Spinal cord (tissue), 10 donors: ENCODE results near the gene SMIM24. TPM values are rescaled to one million over a fixed set of nuclear protein-coding genes. Genes with fewer than 3 reads are reported as not detected.

Experiments
- DNase-seq, 6 donors: peaks; one replicate each; pipeline versions ENCODE4 v3.0.0 to v3.0.0-alpha.2; 2013 to 2015; ENCODE audit warnings: low spot score in 6 of 6, low read depth in 4 of 6
- H3K27ac ChIP-seq: one replicate; pipeline ENCODE4 v1.5.1; 2013; ENCODE audit warnings: low read depth, low read length, control low read depth
- H3K27me3 ChIP-seq: one replicate; pipeline ENCODE4 v1.6.1; 2013; ENCODE audit warnings: low read length; ENCODE audit not compliant: control insufficient read depth, insufficient read depth
- H3K36me3 ChIP-seq: one replicate; pipeline ENCODE4 v1.6.1; 2013; ENCODE audit warnings: low read length; ENCODE audit not compliant: control insufficient read depth, insufficient read depth
- H3K4me1 ChIP-seq: one replicate; pipeline ENCODE4 v1.6.1; 2013; ENCODE audit warnings: low read length; ENCODE audit not compliant: control insufficient read depth, insufficient read depth
- H3K4me3 ChIP-seq: one replicate; pipeline ENCODE4 v1.5.1; 2013; ENCODE audit warnings: low read depth, low read length, control low read depth
- H3K9me3 ChIP-seq: one replicate; pipeline ENCODE4 v1.6.1; 2013; ENCODE audit warnings: low read length; ENCODE audit not compliant: control insufficient read depth, insufficient read depth
- WGBS: methylation state at CpG from one replicate; pipeline ENCODE4 v1.1.5; 2013; ENCODE audit warnings: missing lambda C conversion rate; ENCODE audit not compliant: insufficient coverage; 5-methylcytosine and 5-hydroxymethylcytosine counted together
- polyA plus RNA-seq, 2 donors: library from polyadenylated mRNA; unstranded; fragments of 120-200 nt; gene quantifications; one replicate each; pipeline ENCODE4 v1.2.1, GENCODE V29; 2013; ENCODE audit not compliant: insufficient read length in 2 of 2
- total RNA-seq, 2 donors: library from RNA; depleted of rRNA in 1 of 2; stranded (reverse); fragments of 120-200 nt in 1 of 2; fragments of >200 nt in 1 of 2; gene quantifications; one replicate each; pipeline versions ENCODE4 v1.2.3 to v1.2.4, GENCODE V29; 2013 to 2014
- donor health status: healthy.

SMIM24 gene
- total and polyA plus RNA-seq, 4 donors = 0.94 to 3.6 (median 2.8) TPM; not detected in 1

- no peak for DNase-seq
- H3K9me3 ChIP-seq = no peaks in the 10 kb centered on the region
- 69% methylated on average over 2 of the region's 2 CpGs for WGBS
- H3K27me3 ChIP-seq = peaks cover 39% of the 10 kb centered on the region
- no peaks in the 10 kb centered on the region for H3K36me3 ChIP-seq
- H3K4me3 ChIP-seq = no peak overlapping the region
- H3K27ac ChIP-seq = no peak overlapping the region
- H3K4me1 ChIP-seq = peaks cover 11% of the 10 kb centered on the region
Measured at GRCh38 chr19:3476830-3477229, 3.5 kb downstream of the SMIM24 start.

GRCh38 chr19:3475449-3475848 is 4.9 kb downstream of the SMIM24 start:
- Histone ChIP-seq H3K4me3 (no peak overlapping the region), H3K9me3 (no peaks in the 10 kb centered on the region), H3K27me3 (peaks cover 26% of the 10 kb centered on the region), H3K27ac (no peak overlapping the region), H3K4me1 (peaks cover 15% of the 10 kb centered on the region), H3K36me3 (no peaks in the 10 kb centered on the region)
- whole genome bisulfite sequencing = 74% methylated on average over 4 of the region's 4 CpGs
- no peak for DNase-seq

DNA sequence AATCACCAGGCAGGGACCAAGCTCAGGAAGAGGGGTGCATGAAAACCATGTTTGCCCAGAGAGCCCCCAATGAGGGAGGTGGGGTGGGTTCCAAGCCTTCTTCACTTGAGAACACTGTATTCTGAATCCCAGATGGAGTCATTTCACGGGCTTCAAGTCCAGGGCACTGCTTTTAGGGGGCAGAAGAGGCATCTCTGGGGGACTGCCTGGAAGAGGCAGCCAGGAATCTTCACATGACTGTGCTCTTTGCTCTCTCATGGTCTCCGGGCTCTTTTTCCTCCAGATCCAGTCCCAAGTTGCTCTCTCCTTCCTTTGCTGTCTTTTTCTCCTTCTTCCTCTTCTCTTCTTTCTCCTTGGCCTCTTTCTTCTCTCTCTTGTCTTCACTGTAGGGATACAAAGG is 5.7 kb downstream of the SMIM24 start:
- H3K27ac ChIP-seq = no peak overlapping the region
- peaks cover 11% of the 10 kb centered on the region for H3K4me1 ChIP-seq
- whole genome bisulfite sequencing = 74% methylated on average over 2 of the region's 2 CpGs
- no peak for DNase-seq
- H3K4me3 ChIP-seq = no peak overlapping the region
- H3K9me3 ChIP-seq = no peaks in the 10 kb centered on the region
- H3K36me3 ChIP-seq = no peaks in the 10 kb centered on the region
- peaks cover 18% of the 10 kb centered on the region for H3K27me3 ChIP-seq

DNA sequence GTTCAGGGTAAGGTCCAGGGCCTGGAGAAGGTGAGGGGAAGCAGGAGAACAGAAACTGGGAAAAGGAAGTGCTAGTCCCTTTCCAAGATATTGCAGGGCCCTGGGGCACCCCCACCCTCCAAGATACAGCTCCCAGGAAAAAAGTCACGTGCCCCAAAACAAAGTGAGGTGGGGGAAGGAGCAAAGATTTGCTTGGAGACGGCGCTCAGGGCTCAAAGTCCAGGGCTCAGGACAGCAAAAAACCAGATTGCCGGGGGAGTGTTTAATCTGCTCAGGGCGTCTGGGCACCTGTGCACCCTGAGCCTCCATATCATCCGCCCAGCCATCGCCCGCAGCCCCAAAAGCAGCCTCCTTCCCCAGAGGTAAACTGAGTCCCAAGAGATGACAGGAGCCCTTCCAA is 6.3 kb downstream of the SMIM24 start:
- DNase-seq = no peak
- H3K36me3 ChIP-seq = no peaks in the 10 kb centered on the region
- H3K9me3 ChIP-seq = no peaks in the 10 kb centered on the region
- 93% methylated on average over 6 of the region's 8 CpGs for WGBS
- no peak overlapping the region for H3K27ac ChIP-seq
- H3K4me3 ChIP-seq = no peak overlapping the region
- H3K27me3 ChIP-seq = peaks cover 13% of the 10 kb centered on the region
- peaks cover 11% of the 10 kb centered on the region for H3K4me1 ChIP-seq

- H3K27me3 ChIP-seq = peaks cover 6% of the 10 kb centered on the region
Measured at GRCh38 chr19:3471954-3472655, 8.2 kb downstream of the SMIM24 start.

DNA sequence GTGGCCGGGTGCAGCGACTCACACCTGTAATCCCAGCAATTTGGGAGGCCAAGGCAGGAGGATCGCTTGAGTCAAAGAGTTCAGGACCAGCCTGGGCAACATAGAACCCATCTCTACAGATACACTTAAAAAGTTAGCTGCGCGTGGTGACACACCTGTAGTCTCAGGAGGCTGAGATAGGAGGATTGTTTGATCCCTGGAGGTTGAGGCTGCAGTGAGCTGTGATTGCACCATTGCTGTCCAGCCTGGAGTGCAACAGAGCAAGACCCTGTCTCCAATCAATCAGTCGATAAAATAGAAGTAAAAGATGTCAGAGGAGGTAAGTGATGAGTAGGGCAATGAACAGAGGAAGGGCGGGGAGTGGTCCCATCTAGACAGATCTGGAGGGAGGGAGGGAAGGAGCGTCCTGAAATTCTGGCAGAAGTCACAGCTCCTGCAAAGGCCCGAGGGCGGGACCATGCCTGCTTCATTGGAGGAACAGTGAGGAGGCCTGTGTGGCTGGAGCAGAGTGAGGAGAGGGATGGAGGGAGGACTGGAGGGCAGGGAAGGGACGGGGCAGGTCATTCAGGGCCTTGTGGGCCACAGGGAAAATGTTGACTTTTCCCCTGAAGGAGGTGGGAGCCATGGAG is 9.7 kb downstream of the SMIM24 start:
- WGBS = 68% methylated on average over 8 of the region's 11 CpGs
- no peak for DNase-seq
- H3K9me3 ChIP-seq = no peaks in the 10 kb centered on the region
- H3K27ac ChIP-seq = no peak overlapping the region
- H3K4me3 ChIP-seq = no peak overlapping the region
- peaks cover 29% of the 10 kb centered on the region for H3K4me1 ChIP-seq
- peaks cover 1% of the 10 kb centered on the region for H3K36me3 ChIP-seq
- peaks cover 4% of the 10 kb centered on the region for H3K27me3 ChIP-seq

More at GRCh38 chr19:3471954-3472655, 8.2 kb downstream of the SMIM24 start:
- Histone ChIP-seq H3K9me3 (no peaks in the 10 kb centered on the region), H3K4me1 (peaks cover 16% of the 10 kb centered on the region), H3K36me3 (no peaks in the 10 kb centered on the region), H3K27ac (no peak overlapping the region), H3K4me3 (no peak overlapping the region)
- 44% methylated on average over 13 of the region's 24 CpGs for WGBS
- peak in 1 of 6 donors; percentile 46 for DNase-seq

DNA sequence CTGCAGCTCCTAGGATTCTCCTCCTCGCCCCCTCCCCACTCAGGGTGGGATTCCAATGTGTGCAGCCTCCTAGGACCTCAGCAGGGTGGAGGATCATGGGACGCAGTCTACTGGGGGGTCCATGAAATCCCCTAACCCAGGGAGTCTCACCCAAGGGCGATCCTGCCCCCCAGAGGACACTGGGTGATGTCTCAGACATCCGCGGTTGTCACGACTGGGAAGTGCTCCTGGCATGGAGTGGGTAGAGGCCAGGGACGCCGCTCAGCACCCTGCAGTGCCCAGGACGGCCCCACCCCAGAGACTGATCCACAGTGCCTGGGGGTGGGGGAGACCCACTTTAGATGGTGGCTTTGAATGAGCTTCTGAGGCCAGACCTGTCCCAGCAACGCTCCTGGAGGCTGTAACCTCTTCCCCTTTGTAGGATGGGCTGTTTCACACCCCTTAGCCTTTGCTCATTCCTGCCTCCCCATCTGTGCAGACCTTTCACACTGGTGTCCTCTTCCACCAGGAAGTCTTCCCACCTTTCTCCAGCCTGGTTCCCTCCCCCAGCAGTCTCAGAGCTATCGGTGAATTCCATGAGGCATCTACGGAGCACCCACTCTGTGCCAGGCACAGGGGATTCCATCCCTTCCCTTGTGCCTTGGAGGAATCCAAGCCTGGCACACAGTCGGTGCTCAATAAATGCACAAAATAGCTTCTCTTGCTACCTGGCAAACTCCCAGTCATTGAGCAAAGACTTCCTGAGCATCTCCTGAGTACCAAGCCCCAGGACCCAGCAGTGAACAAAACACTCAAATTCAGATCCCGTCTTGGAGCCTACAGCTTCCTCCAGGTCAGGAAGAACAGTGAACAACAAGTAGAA is 10.5 kb downstream of the SMIM24 start:
- peaks cover 35% of the 10 kb centered on the region for H3K4me1 ChIP-seq
- 45% methylated on average over 14 of the region's 14 CpGs for WGBS
- H3K27me3 ChIP-seq = peaks cover 4% of the 10 kb centered on the region
- no peak for DNase-seq
- H3K4me3 ChIP-seq = no peak overlapping the region
- no peaks in the 10 kb centered on the region for H3K9me3 ChIP-seq
- H3K27ac ChIP-seq = no peak overlapping the region
- H3K36me3 ChIP-seq = peaks cover 4% of the 10 kb centered on the region

GRCh38 chr19:3468211-3468610 is 12.1 kb downstream of the SMIM24 start:
- no CpG with 5 or more reads among the region's 3 CpGs for WGBS
- H3K9me3 ChIP-seq = no peaks in the 10 kb centered on the region
- H3K4me3 ChIP-seq = no peak overlapping the region
- no peak for DNase-seq
- no peak overlapping the region for H3K27ac ChIP-seq
- peaks cover 49% of the 10 kb centered on the region for H3K4me1 ChIP-seq
- peaks cover 17% of the 10 kb centered on the region for H3K36me3 ChIP-seq
- H3K27me3 ChIP-seq = peaks cover 2% of the 10 kb centered on the region

- Histone ChIP-seq H3K36me3 (peaks cover 23% of the 10 kb centered on the region), H3K4me3 (no peak overlapping the region), H3K27me3 (peaks cover 2% of the 10 kb centered on the region), H3K4me1 (peaks cover 49% of the 10 kb centered on the region), H3K27ac (no peak overlapping the region), H3K9me3 (no peaks in the 10 kb centered on the region)
- 93% methylated on average over 9 of the region's 10 CpGs for WGBS
- no peak for DNase-seq
Measured at GRCh38 chr19:3467437-3468198, 12.7 kb downstream of the SMIM24 start.
